K562 (cell line): ENCODE results near the gene FASN. TPM values are rescaled to one million over a fixed set of nuclear protein-coding genes. Genes with fewer than 3 reads are reported as not detected.

ENCODE experiments used
- CHD2 ChIP-seq: IDR thresholded peaks from 2 replicates; pipeline ENCODE4 v1.6.1; 2011; ENCODE audit warnings: low read depth, low read length
- HOXB6 ChIP-seq: fragments of 250-450 bp; sonication (Bioruptor Pico); IDR thresholded peaks from 2 replicates; pipeline ENCODE4 v1.5.1; 2022; ENCODE audit warnings: mild to moderate bottlenecking, borderline replicate concordance
- MAFG ChIP-seq: fragments of 450-650 bp; conservative IDR thresholded peaks from 2 replicates; pipeline ENCODE4 v1.6.1; 2016; ENCODE audit warnings: missing genetic modification characterization, missing compliant biosample characterization
- NFATC3 ChIP-seq: fragments of 450-650 bp; IDR thresholded peaks from 2 replicates; pipeline ENCODE4 v1.6.1; 2017; ENCODE audit warnings: mild to moderate bottlenecking
- ZNF12 ChIP-seq: sonication (generic); formaldehyde crosslinking; IDR thresholded peaks from 2 replicates; pipeline ENCODE4 v1.4.0; 2020; ENCODE audit warnings: mild to moderate bottlenecking, missing genetic modification reagents
- ZNF589 ChIP-seq: fragments of 200-800 bp; sonication (Bioruptor generic); IDR thresholded peaks from 2 replicates; pipeline ENCODE4 v1.6.1; 2016; ENCODE audit warnings: low read depth, missing genetic modification characterization, missing compliant biosample characterization
- ZSCAN32 ChIP-seq: fragments of 450-650 bp; formaldehyde crosslinking; IDR thresholded peaks from 2 replicates; pipeline ENCODE4 v1.4.0; 2020; ENCODE audit warnings: mild to moderate bottlenecking, moderate library complexity
- polyA plus RNA-seq, 8 experiments: library from polyadenylated mRNA; depleted of rRNA in 4 of 8; stranded (reverse) in 5 of 8; unstranded in 3 of 8; fragments of >200 nt; fragmentation: Nextera tagmentation in 2 of 8; fragmentation: Illumina TruSeq in 1 of 8; extraction: Ambion mirVana in 2 of 8; extraction: Trizol in 1 of 8; gene quantifications; 2 replicates each; pipeline versions ENCODE4 v1.2.1 to v1.2.3, GENCODE V29; 2011 to 2014; ENCODE audit warnings: inconsistent platforms in 1 of 8, missing spikeins in 1 of 8
- total RNA-seq, 7 experiments: library from RNA; depleted of rRNA in 6 of 7; stranded (reverse); fragments of >200 nt in 6 of 7; fragmentation: Illumina TruSeq in 2 of 7; extraction: Trizol in 2 of 7; gene quantifications; 2 replicates each; pipeline versions ENCODE4 v1.2.1 to v1.2.3, GENCODE V29; 2011 to 2021; ENCODE audit warnings: low replicate concordance in 1 of 7
- TF ChIP-seq, protein P1 (sequence below), 2 experiments: fragments of 450-650 bp; IDR thresholded peaks; 2 replicates each; pipeline ENCODE4 v1.6.1; 2016
- TF ChIP-seq, protein P2 (sequence below): sonication (generic); formaldehyde crosslinking; IDR thresholded peaks from 2 replicates; pipeline ENCODE4 v1.4.0; 2020; ENCODE audit warnings: mild to moderate bottlenecking, missing genetic modification reagents
- TF ChIP-seq, protein P3 (sequence below): sonication (generic); formaldehyde crosslinking; IDR thresholded peaks from 2 replicates; pipeline ENCODE4 v1.8.1; 2023; ENCODE audit warnings: mild to moderate bottlenecking, missing genetic modification reagents
- TF ChIP-seq, protein P4 (sequence below): fragments of 450-650 bp; IDR thresholded peaks from 2 replicates; pipeline ENCODE4 v1.6.1; 2017; ENCODE audit warnings: mild to moderate bottlenecking, moderate library complexity
- TF ChIP-seq, protein P5 (sequence below), 2 experiments: fragments of 450-650 bp in 1 of 2; sonication (generic) in 1 of 2; formaldehyde crosslinking in 1 of 2; IDR thresholded peaks in 1 of 2; conservative IDR thresholded peaks in 1 of 2; 2 replicates each; pipeline versions ENCODE4 v1.6.1 to v1.8.1; 2016 to 2023; ENCODE audit warnings: mild to moderate bottlenecking in 2 of 2, moderate library complexity in 2 of 2, inconsistent platforms in 1 of 2, missing genetic modification reagents in 1 of 2

FASN gene
- total and polyA plus RNA-seq, 9 of the 15 experiments (the other 6 are each of a cell fraction or from before 2014, with no cell fraction given) = 0.15 to 663 (median 49.9) TPM

DNA sequence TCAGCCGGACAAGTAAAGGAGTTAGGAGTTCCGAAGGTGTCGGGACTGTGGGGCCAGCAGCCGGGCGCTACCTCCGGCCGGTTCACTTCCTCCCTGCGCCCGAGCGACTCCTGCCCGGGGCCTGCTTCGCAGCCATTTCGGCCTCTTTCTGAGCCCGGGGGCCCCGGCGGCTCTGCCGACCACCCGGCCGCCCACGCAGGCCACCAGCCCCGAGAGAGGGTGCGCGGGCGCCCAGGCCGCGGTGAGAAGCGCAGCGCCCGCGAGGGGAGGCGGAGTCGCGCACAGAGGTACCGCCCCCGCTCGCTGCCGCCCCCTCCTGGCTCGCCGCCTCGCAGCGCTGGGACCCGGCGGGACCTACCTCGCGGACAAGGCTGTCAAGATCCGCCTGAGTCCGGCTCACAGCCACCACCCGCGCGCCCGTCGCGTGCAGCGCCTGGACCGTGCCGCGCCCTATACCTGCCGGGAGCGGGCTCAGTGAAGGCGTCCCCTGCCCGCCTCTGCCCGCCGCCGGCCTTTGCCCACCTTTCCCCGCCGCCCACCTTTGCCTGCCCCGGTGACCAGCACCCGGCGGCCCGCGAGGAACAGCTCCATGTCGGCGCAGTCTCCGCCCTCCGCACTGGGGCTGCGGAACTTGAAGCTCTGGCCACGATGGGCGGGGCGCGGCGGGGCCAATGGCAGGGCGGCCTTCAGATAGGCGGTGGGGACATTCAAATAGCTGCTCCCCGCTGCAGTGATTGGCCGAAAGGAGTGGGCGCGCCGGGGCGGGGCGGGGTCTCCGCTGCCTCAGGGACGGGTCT lies 60.7 kb downstream of the FASN start, which contains the start of gene DCXR (continued):
- no peak for TF ChIP-seq NFATC3
- TF ChIP-seq, protein P1, sequence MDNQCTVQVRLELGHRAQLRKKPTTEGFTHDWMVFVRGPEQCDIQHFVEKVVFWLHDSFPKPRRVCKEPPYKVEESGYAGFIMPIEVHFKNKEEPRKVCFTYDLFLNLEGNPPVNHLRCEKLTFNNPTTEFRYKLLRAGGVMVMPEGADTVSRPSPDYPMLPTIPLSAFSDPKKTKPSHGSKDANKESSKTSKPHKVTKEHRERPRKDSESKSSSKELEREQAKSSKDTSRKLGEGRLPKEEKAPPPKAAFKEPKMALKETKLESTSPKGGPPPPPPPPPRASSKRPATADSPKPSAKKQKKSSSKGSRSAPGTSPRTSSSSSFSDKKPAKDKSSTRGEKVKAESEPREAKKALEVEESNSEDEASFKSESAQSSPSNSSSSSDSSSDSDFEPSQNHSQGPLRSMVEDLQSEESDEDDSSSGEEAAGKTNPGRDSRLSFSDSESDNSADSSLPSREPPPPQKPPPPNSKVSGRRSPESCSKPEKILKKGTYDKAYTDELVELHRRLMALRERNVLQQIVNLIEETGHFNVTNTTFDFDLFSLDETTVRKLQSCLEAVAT (IDR thresholded peaks at IDR 0.05) = no peak
- TF ChIP-seq, protein P2, sequence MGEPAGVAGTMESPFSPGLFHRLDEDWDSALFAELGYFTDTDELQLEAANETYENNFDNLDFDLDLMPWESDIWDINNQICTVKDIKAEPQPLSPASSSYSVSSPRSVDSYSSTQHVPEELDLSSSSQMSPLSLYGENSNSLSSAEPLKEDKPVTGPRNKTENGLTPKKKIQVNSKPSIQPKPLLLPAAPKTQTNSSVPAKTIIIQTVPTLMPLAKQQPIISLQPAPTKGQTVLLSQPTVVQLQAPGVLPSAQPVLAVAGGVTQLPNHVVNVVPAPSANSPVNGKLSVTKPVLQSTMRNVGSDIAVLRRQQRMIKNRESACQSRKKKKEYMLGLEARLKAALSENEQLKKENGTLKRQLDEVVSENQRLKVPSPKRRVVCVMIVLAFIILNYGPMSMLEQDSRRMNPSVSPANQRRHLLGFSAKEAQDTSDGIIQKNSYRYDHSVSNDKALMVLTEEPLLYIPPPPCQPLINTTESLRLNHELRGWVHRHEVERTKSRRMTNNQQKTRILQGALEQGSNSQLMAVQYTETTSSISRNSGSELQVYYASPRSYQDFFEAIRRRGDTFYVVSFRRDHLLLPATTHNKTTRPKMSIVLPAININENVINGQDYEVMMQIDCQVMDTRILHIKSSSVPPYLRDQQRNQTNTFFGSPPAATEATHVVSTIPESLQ (CRISPR knock-in tag) = no peak
- TF ChIP-seq, protein P3, sequence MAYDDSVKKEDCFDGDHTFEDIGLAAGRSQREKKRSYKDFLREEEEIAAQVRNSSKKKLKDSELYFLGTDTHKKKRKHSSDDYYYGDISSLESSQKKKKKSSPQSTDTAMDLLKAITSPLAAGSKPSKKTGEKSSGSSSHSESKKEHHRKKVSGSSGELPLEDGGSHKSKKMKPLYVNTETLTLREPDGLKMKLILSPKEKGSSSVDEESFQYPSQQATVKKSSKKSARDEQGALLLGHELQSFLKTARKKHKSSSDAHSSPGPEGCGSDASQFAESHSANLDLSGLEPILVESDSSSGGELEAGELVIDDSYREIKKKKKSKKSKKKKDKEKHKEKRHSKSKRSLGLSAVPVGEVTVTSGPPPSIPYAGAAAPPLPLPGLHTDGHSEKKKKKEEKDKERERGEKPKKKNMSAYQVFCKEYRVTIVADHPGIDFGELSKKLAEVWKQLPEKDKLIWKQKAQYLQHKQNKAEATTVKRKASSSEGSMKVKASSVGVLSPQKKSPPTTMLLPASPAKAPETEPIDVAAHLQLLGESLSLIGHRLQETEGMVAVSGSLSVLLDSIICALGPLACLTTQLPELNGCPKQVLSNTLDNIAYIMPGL = peak; percentile 98
- TF ChIP-seq, protein P4, sequence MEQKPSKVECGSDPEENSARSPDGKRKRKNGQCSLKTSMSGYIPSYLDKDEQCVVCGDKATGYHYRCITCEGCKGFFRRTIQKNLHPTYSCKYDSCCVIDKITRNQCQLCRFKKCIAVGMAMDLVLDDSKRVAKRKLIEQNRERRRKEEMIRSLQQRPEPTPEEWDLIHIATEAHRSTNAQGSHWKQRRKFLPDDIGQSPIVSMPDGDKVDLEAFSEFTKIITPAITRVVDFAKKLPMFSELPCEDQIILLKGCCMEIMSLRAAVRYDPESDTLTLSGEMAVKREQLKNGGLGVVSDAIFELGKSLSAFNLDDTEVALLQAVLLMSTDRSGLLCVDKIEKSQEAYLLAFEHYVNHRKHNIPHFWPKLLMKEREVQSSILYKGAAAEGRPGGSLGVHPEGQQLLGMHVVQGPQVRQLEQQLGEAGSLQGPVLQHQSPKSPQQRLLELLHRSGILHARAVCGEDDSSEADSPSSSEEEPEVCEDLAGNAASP = no peak
- peak; percentile 35; the same call in 1 of the 2 replicates for TF ChIP-seq CHD2
- TF ChIP-seq HOXB6 (CRISPR knock-in tag) = no peak
- no peak for TF ChIP-seq ZNF589
- TF ChIP-seq, protein P5, sequence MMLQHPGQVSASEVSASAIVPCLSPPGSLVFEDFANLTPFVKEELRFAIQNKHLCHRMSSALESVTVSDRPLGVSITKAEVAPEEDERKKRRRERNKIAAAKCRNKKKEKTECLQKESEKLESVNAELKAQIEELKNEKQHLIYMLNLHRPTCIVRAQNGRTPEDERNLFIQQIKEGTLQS (IDR thresholded peaks at IDR 0.05) = no peak
- TF ChIP-seq, protein P5 (CRISPR knock-in tag; conservative IDR thresholded peaks at IDR 0.05) = no peak
- no peak for TF ChIP-seq ZSCAN32 (CRISPR knock-in tag)
- no peak for TF ChIP-seq MAFG
- TF ChIP-seq ZNF12 (CRISPR knock-in tag) = 0 out of 2 replicates have a peak, but pooled peaks have one; percentile 10
